Neural progenitor cell (in vitro differentiated cells): ENCODE results near the gene DOCK9. TPM values are rescaled to one million over a fixed set of nuclear protein-coding genes. Genes with fewer than 3 reads are reported as not detected.

Source experiments
- DNase-seq: peaks from one replicate; pipeline ENCODE4 v3.0.0-alpha.2; 2016; ENCODE audit warnings: low spot score
- H2AFZ ChIP-seq: fragments of 200-600 bp; sonication (generic); replicated peaks from 2 replicates; pipeline ENCODE4 v1.6.1; 2016; ENCODE audit warnings: antibody characterized with exemption
- H3F3A ChIP-seq: fragments of 200-600 bp; sonication (generic); 2 replicates; pipeline ENCODE4 v1.6.1; 2016; ENCODE audit warnings: antibody characterized with exemption, low read depth
- H3K27ac ChIP-seq: fragments of 200-600 bp; sonication (generic); 2 replicates; pipeline ENCODE4 v1.5.1; 2016; ENCODE audit warnings: mild to moderate bottlenecking
- H3K27me3 ChIP-seq: fragments of 200-600 bp; sonication (generic); 2 replicates; pipeline ENCODE4 v1.6.1; 2016; ENCODE audit warnings: mild to moderate bottlenecking, moderate library complexity
- H3K36me3 ChIP-seq: fragments of 200-600 bp; sonication (generic); 2 replicates; pipeline ENCODE4 v1.5.1; 2016
- H3K4me1 ChIP-seq: fragments of 200-600 bp; sonication (generic); 2 replicates; pipeline ENCODE4 v1.6.1; 2016; ENCODE audit warnings: mixed run types
- H3K4me2 ChIP-seq: fragments of 200-600 bp; sonication (generic); 2 replicates; pipeline ENCODE4 v1.6.1; 2016
- H3K4me3 ChIP-seq: fragments of 200-600 bp; sonication (generic); 2 replicates; pipeline ENCODE4 v1.5.1; 2016
- H3K79me2 ChIP-seq: fragments of 200-600 bp; sonication (generic); 2 replicates; pipeline ENCODE4 v1.6.1; 2016; ENCODE audit warnings: low read depth
- H3K9ac ChIP-seq: fragments of 200-600 bp; sonication (generic); 2 replicates; pipeline ENCODE4 v1.6.1; 2016
- H3K9me3 ChIP-seq: fragments of 200-600 bp; sonication (generic); 2 replicates; pipeline ENCODE4 v1.5.1; 2016; ENCODE audit warnings: low read depth
- H4K20me1 ChIP-seq: fragments of 200-600 bp; sonication (generic); 2 replicates; pipeline ENCODE4 v1.6.1; 2016; ENCODE audit warnings: low read depth
- H3K27ac Mint-ChIP-seq: 3 replicates; pipeline ENCODE4 v1.8.0; 2021; ENCODE audit warnings: mixed read lengths
- H3K27me3 Mint-ChIP-seq: 2 replicates; pipeline ENCODE4 v1.8.0; 2022; ENCODE audit warnings: low read depth, mild to moderate bottlenecking, inconsistent platforms, moderate library complexity, mixed read lengths; ENCODE audit not compliant: insufficient read depth
- H3K36me3 Mint-ChIP-seq: 3 replicates; pipeline ENCODE4 v1.8.0; 2021; ENCODE audit warnings: mixed read lengths
- H3K4me1 Mint-ChIP-seq: 3 replicates; pipeline ENCODE4 v1.8.0; 2021; ENCODE audit warnings: mixed read lengths
- H3K4me3 Mint-ChIP-seq: 3 replicates; pipeline ENCODE4 v1.8.0; 2021; ENCODE audit warnings: mild to moderate bottlenecking, moderate library complexity, mixed read lengths
- H3K9me3 Mint-ChIP-seq: 3 replicates; pipeline ENCODE4 v1.8.0; 2020; ENCODE audit warnings: mixed read lengths
- CTCF ChIP-seq: fragments of 200-600 bp; sonication (generic); IDR thresholded peaks from 2 replicates; pipeline ENCODE4 v1.5.1; 2017; ENCODE audit warnings: antibody characterized with exemption, mild to moderate bottlenecking
- EZH2 ChIP-seq: fragments of 200-600 bp; sonication (generic); IDR thresholded peaks from 2 replicates; pipeline ENCODE4 v1.6.1; 2017; ENCODE audit warnings: antibody characterized with exemption, mild to moderate bottlenecking, moderate library complexity
- EZH2phosphoT487 ChIP-seq: fragments of 200-600 bp; sonication (generic); IDR thresholded peaks from 2 replicates; pipeline ENCODE4 v1.6.1; 2017; ENCODE audit warnings: antibody characterized with exemption
- total RNA-seq: library from RNA; depleted of rRNA; stranded (reverse); fragments of >200 nt; gene quantifications from 2 replicates; pipeline ENCODE4 v1.2.3, GENCODE V29; 2015; ENCODE audit warnings: low replicate concordance

Gene DOCK9
- total RNA-seq, 1 donor from 2014 or later = 16.6 TPM

- Histone ChIP-seq H2AFZ (no peak overlapping the region), H3K4me3 (no peak overlapping the region), H4K20me1 (no peaks in the 10 kb centered on the region), H3K9me3 (no peaks in the 10 kb centered on the region), H3K79me2 (no peaks in the 10 kb centered on the region), H3K36me3 (no peaks in the 10 kb centered on the region), H3K4me1 (no peaks in the 10 kb centered on the region), H3F3A (no peaks in the 10 kb centered on the region), H3K9ac (no peak overlapping the region), H3K27me3 (no peaks in the 10 kb centered on the region), H3K4me2 (no peak overlapping the region), H3K27ac (no peak overlapping the region)
- no peak for DNase-seq
- Mint-ChIP-seq H3K4me1 (no peaks in the 10 kb centered on the region), H3K27ac (no peak overlapping the region), H3K4me3 (no peak overlapping the region), H3K9me3 (no peaks in the 10 kb centered on the region), H3K36me3 (peaks cover 9% of the 10 kb centered on the region), H3K27me3 (peaks cover 2% of the 10 kb centered on the region)
- TF ChIP-seq EZH2 = no peak
- no peak for TF ChIP-seq CTCF
- TF ChIP-seq EZH2phosphoT487 = no peak
Measured at GRCh38 chr13:98860491-98860890, 117.4 kb downstream of the DOCK9 start.

DNA sequence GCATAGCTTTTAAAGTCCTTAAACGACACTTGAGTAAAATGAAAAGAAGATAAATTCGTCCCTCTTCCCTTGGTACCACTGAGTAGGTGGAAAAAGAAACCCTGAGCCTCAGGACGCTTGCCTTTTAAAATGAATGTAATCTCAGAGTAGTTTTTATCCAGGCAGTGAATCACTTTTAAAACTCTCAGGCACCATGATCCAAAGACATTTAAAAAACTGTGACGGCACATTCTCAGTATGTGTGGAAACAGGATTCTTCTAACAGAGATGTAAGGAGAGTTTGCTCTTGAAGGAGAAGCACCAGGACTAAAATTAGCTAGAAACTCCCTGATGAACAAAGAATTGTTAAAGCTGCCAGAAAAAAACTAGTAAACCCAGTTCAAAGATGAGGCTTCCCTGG, 119.7 kb downstream of the DOCK9 start:
- Histone ChIP-seq H3K36me3 (no peaks in the 10 kb centered on the region), H3K27me3 (no peaks in the 10 kb centered on the region), H3F3A (no peaks in the 10 kb centered on the region), H3K4me2 (no peak overlapping the region), H3K27ac (no peak overlapping the region), H2AFZ (no peak overlapping the region), H3K9me3 (no peaks in the 10 kb centered on the region), H3K4me3 (no peak overlapping the region), H3K4me1 (no peaks in the 10 kb centered on the region), H4K20me1 (no peaks in the 10 kb centered on the region), H3K79me2 (no peaks in the 10 kb centered on the region), H3K9ac (no peak overlapping the region)
- Mint-ChIP-seq H3K4me1 (no peaks in the 10 kb centered on the region), H3K27ac (no peak overlapping the region), H3K27me3 (no peaks in the 10 kb centered on the region), H3K4me3 (no peak overlapping the region), H3K9me3 (no peaks in the 10 kb centered on the region), H3K36me3 (peaks cover 10% of the 10 kb centered on the region)
- no peak for TF ChIP-seq EZH2phosphoT487
- TF ChIP-seq EZH2 = no peak
- TF ChIP-seq CTCF = no peak
- no peak for DNase-seq

DNA sequence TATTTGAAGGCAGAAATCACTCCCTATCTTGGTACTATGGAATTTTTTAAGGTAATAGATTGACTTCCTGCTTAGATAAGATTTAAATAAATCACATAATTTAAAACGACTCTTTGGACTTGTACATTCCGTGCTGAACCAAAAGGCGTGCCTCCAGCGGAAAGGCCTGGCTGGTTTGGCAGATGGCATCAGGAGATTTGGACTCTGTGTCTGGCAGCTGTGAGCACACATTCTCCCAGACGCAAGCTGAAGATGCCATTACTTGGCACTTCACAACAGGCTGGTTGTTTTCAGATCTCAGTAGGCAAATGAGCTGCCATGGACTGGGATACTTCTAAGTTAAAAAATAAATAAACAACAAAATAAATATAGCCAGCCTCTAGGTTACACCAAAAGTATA, 120.9 kb downstream of the DOCK9 start:
- no peak overlapping the region for H3K4me3 Mint-ChIP-seq
- no peak for DNase-seq
- Histone ChIP-seq H3K4me1 (no peaks in the 10 kb centered on the region), H4K20me1 (no peaks in the 10 kb centered on the region), H3K4me3 (no peak overlapping the region), H2AFZ (no peak overlapping the region), H3K36me3 (no peaks in the 10 kb centered on the region), H3F3A (no peaks in the 10 kb centered on the region), H3K9ac (no peak overlapping the region), H3K4me2 (no peak overlapping the region), H3K9me3 (no peaks in the 10 kb centered on the region), H3K27me3 (no peaks in the 10 kb centered on the region), H3K27ac (no peak overlapping the region), H3K79me2 (no peaks in the 10 kb centered on the region)
- peaks cover 6% of the 10 kb centered on the region for H3K36me3 Mint-ChIP-seq
- no peaks in the 10 kb centered on the region for H3K9me3 Mint-ChIP-seq
- no peaks in the 10 kb centered on the region for H3K4me1 Mint-ChIP-seq
- no peak overlapping the region for H3K27ac Mint-ChIP-seq
- TF ChIP-seq CTCF = no peak
- no peak for TF ChIP-seq EZH2
- TF ChIP-seq EZH2phosphoT487 = no peak
- no peaks in the 10 kb centered on the region for H3K27me3 Mint-ChIP-seq
